Measurements from ENCODE around the gene SLC39A2. TPM values are rescaled to one million over a fixed set of nuclear protein-coding genes. Genes with fewer than 3 reads are reported as not detected.
A peak's percentile ranks its signal among the peaks of the same experiment; 100 is the strongest.

SLC39A2 gene
- total and polyA plus RNA-seq, 2 experiments from 2014 or later: not detected

DNA sequence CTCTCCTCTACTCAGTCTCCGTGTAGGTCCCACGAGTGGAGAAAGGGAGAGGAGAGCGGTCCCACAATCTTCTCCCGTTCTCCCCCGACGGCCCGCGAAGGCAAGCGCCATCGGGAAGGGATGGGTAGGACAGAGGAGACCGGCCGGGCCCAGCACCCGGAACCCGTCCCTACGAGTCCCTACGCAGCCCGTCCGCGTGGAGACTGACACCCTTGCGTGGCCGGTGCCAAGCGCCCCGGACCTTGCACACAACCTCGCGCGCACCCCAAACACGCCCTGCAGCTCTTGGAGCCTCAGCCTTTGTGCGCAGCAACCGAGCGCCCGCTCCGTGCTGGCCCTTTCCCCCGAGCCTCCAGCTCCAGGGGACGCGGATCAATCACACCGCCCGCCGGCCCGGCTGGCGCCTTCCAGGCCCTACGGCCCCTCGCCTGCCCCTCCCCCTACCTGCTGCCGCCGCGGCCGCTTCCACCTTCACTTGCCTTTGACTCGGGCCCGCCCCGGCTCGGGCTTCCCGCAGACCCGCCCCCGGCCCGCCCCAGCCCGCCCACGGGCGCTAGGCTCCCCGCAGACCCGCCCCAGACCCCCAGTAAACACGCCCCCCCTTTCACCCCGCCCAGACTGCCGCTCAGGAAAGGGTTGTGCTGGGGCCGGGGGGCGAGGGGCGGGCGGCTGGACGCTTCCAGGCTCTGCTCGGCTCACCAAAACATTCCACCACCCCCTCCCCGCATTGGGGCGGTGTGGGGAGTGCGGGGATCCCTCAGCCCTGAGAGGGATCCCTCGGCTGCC is 25.7 kb downstream of the SLC39A2 start, which contains the start of gene NDRG2:
NDRG2 (minus strand) TSS at position 477 of the 786 bp plus-strand sequence. CDS start 1,746 bp downstream, outside the sequence.
- no peaks in the 10 kb centered on the region; the same call in 2 of the 3 replicates for H3K9me3 Mint-ChIP-seq
- Histone ChIP-seq H3K9me2 (ENCODE audit: insufficient read depth) (no peaks in the 10 kb centered on the region), H2AFZ (peak within 1 kb of the TSS; percentile 95; the same call in 1 of the 2 replicates), H3K4me1 (ENCODE audit: insufficient read depth) (peaks cover 31% of the 10 kb centered on the region), H3F3A (replicated peaks; ENCODE audit: low read depth) (peaks cover 7% of the 10 kb centered on the region; the same call in 1 of the 2 replicates), H3K79me2 (replicated peaks; ENCODE audit: insufficient read depth) (no peaks in the 10 kb centered on the region; the same call in 1 of the 2 replicates), H4K20me1 (replicated peaks; ENCODE audit: insufficient read depth) (no peaks in the 10 kb centered on the region), H3K36me3 (ENCODE audit: insufficient read depth) (no peaks in the 10 kb centered on the region), H3K27ac (ENCODE audit: low read depth) (peak within 1 kb of the TSS; percentile 94), H3K27me3 (ENCODE audit: insufficient read depth) (peaks cover 30% of the 10 kb centered on the region), H3K4me2 (peak within 1 kb of the TSS; percentile 97), H3K4me3 (peak within 1 kb of the TSS; percentile 70)
- peak within 1 kb of the TSS; percentile 91 for H3K4me3 Mint-ChIP-seq
- peaks cover 16% of the 10 kb centered on the region for H3K36me3 Mint-ChIP-seq (ENCODE audit: low read depth)
- ATAC-seq (peak; percentile 79), DNase-seq (ENCODE audit: low spot score) (peak; percentile 95)
- peaks cover 39% of the 10 kb centered on the region for H3K4me1 Mint-ChIP-seq
- H3K27ac Mint-ChIP-seq: peak within 1 kb of the TSS; percentile 91
- H3K27me3 Mint-ChIP-seq (ENCODE audit: insufficient read depth, low read depth, poor library complexity): peaks cover 31% of the 10 kb centered on the region
- TF ChIP-seq EZH2phosphoT487 (IDR thresholded peaks at IDR 0.05; ENCODE audit: unreplicated experiment) (no peak), POLR2AphosphoS5 (IDR thresholded peaks at IDR 0.05; ENCODE audit: low read depth) (peak; percentile 45)

DNA sequence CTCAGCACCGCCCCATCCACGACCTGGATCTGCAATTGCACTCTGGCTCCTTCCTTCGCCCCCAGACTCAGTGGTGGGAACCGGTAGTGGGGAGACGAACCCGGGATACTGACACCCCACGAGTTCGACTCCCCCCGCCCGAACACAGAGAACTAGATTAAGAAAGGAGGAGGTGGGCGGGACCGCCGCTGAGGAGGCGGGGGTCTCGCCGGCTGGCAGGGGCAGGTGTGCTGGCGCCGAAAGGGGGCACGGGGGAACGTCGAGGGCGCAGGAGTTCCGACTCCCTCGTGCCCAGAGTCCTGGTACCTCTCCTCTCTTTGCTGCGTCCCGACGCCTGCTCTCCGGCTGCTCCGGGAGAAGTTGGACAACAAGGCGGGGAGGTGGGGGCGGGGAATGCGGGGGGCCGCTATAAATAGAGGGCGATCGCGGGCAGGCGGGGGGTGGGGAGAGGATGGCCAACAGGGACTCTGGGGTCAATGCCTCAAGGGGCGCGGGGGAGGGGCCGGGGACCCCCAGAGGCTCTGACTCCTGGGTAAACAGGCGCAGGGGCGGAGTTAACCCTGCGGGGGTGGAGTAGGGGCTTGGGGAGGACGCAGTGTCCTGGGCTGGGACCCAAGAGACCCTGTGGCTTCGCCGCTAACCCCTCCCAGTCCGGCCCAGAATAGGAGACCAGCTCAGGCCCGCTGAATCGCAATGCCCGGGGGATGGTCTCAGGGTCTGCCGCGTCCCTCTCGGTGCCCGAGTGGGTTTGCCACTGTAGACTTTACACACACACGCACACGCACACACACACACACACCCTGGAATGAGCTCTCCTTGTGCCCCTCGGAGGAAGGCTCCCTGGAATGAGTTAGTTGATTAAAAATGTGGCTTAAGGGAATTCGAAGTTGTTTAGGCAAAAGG is 26.5 kb downstream of the SLC39A2 start:
- Mint-ChIP-seq H3K27me3 (ENCODE audit: insufficient read depth, low read depth, poor library complexity) (peaks cover 28% of the 10 kb centered on the region), H3K27ac (peak overlapping the region; percentile 91), H3K9me3 (no peaks in the 10 kb centered on the region; the same call in 2 of the 3 replicates), H3K36me3 (ENCODE audit: low read depth) (peaks cover 15% of the 10 kb centered on the region), H3K4me1 (peaks cover 39% of the 10 kb centered on the region), H3K4me3 (peak overlapping the region; percentile 91)
- peak overlapping the region; percentile 94 for H3K27ac ChIP-seq (ENCODE audit: low read depth)
- ATAC-seq (peak; percentile 69), DNase-seq (ENCODE audit: low spot score) (peak; percentile 85)
- H3F3A ChIP-seq (replicated peaks; ENCODE audit: low read depth): peaks cover 7% of the 10 kb centered on the region; the same call in 1 of the 2 replicates
- H3K27me3 ChIP-seq (ENCODE audit: insufficient read depth): peaks cover 30% of the 10 kb centered on the region
- H3K79me2 ChIP-seq (replicated peaks; ENCODE audit: insufficient read depth): no peaks in the 10 kb centered on the region; the same call in 1 of the 2 replicates
- peak overlapping the region; percentile 97 for H3K4me2 ChIP-seq
- H3K4me3 ChIP-seq: peak overlapping the region; percentile 70
- TF ChIP-seq ZNF331 (CRISPR knock-in tag; IDR thresholded peaks at IDR 0.05; ENCODE audit: low read depth): no peak
- TF ChIP-seq STAT1 (IDR thresholded peaks at IDR 0.05; ENCODE audit: unreplicated experiment): no peak
- TF ChIP-seq, protein P1, sequence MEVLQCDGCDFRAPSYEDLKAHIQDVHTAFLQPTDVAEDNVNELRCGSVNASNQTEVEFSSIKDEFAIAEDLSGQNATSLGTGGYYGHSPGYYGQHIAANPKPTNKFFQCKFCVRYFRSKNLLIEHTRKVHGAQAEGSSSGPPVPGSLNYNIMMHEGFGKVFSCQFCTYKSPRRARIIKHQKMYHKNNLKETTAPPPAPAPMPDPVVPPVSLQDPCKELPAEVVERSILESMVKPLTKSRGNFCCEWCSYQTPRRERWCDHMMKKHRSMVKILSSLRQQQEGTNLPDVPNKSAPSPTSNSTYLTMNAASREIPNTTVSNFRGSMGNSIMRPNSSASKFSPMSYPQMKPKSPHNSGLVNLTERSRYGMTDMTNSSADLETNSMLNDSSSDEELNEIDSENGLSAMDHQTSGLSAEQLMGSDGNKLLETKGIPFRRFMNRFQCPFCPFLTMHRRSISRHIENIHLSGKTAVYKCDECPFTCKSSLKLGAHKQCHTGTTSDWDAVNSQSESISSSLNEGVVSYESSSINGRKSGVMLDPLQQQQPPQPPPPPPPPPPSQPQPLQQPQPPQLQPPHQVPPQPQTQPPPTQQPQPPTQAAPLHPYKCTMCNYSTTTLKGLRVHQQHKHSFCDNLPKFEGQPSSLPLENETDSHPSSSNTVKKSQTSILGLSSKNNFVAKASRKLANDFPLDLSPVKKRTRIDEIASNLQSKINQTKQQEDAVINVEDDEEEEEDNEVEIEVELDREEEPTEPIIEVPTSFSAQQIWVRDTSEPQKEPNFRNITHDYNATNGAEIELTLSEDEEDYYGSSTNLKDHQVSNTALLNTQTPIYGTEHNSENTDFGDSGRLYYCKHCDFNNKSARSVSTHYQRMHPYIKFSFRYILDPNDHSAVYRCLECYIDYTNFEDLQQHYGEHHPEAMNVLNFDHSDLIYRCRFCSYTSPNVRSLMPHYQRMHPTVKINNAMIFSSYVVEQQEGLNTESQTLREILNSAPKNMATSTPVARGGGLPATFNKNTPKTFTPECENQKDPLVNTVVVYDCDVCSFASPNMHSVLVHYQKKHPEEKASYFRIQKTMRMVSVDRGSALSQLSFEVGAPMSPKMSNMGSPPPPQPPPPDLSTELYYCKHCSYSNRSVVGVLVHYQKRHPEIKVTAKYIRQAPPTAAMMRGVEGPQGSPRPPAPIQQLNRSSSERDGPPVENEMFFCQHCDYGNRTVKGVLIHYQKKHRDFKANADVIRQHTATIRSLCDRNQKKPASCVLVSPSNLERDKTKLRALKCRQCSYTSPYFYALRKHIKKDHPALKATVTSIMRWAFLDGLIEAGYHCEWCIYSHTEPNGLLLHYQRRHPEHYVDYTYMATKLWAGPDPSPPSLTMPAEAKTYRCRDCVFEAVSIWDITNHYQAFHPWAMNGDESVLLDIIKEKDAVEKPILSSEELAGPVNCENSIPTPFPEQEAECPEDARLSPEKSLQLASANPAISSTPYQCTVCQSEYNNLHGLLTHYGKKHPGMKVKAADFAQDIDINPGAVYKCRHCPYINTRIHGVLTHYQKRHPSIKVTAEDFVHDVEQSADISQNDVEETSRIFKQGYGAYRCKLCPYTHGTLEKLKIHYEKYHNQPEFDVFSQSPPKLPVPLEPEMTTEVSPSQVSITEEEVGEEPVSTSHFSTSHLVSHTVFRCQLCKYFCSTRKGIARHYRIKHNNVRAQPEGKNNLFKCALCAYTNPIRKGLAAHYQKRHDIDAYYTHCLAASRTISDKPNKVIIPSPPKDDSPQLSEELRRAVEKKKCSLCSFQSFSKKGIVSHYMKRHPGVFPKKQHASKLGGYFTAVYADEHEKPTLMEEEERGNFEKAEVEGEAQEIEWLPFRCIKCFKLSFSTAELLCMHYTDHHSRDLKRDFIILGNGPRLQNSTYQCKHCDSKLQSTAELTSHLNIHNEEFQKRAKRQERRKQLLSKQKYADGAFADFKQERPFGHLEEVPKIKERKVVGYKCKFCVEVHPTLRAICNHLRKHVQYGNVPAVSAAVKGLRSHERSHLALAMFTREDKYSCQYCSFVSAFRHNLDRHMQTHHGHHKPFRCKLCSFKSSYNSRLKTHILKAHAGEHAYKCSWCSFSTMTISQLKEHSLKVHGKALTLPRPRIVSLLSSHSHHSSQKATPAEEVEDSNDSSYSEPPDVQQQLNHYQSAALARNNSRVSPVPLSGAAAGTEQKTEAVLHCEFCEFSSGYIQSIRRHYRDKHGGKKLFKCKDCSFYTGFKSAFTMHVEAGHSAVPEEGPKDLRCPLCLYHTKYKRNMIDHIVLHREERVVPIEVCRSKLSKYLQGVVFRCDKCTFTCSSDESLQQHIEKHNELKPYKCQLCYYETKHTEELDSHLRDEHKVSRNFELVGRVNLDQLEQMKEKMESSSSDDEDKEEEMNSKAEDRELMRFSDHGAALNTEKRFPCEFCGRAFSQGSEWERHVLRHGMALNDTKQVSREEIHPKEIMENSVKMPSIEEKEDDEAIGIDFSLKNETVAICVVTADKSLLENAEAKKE (CRISPR knock-in tag; IDR thresholded peaks at IDR 0.05): no peak
- no peak for TF ChIP-seq EZH2phosphoT487 (IDR thresholded peaks at IDR 0.05; ENCODE audit: unreplicated experiment)
- TF ChIP-seq, protein P2, sequence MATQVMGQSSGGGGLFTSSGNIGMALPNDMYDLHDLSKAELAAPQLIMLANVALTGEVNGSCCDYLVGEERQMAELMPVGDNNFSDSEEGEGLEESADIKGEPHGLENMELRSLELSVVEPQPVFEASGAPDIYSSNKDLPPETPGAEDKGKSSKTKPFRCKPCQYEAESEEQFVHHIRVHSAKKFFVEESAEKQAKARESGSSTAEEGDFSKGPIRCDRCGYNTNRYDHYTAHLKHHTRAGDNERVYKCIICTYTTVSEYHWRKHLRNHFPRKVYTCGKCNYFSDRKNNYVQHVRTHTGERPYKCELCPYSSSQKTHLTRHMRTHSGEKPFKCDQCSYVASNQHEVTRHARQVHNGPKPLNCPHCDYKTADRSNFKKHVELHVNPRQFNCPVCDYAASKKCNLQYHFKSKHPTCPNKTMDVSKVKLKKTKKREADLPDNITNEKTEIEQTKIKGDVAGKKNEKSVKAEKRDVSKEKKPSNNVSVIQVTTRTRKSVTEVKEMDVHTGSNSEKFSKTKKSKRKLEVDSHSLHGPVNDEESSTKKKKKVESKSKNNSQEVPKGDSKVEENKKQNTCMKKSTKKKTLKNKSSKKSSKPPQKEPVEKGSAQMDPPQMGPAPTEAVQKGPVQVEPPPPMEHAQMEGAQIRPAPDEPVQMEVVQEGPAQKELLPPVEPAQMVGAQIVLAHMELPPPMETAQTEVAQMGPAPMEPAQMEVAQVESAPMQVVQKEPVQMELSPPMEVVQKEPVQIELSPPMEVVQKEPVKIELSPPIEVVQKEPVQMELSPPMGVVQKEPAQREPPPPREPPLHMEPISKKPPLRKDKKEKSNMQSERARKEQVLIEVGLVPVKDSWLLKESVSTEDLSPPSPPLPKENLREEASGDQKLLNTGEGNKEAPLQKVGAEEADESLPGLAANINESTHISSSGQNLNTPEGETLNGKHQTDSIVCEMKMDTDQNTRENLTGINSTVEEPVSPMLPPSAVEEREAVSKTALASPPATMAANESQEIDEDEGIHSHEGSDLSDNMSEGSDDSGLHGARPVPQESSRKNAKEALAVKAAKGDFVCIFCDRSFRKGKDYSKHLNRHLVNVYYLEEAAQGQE (IDR thresholded peaks at IDR 0.05; ENCODE audit: unreplicated experiment): no peak
- no peak for TF ChIP-seq CREB1 (CRISPR knock-in tag; IDR thresholded peaks at IDR 0.05; ENCODE audit: low read depth)
- peak; percentile 41; the same call in 1 of the 2 replicates for TF ChIP-seq POLR2AphosphoS5 (IDR thresholded peaks at IDR 0.05; ENCODE audit: low read depth)
- H3K9me2 ChIP-seq (ENCODE audit: insufficient read depth): peaks cover 2% of the 10 kb centered on the region; the same call in 1 of the 2 replicates
- no peaks in the 10 kb centered on the region for H4K20me1 ChIP-seq (replicated peaks; ENCODE audit: insufficient read depth)
- H3K4me1 ChIP-seq (ENCODE audit: insufficient read depth): peaks cover 31% of the 10 kb centered on the region
- H3K36me3 ChIP-seq (ENCODE audit: insufficient read depth): no peaks in the 10 kb centered on the region
- peak overlapping the region; percentile 91; the same call in 1 of the 2 replicates for H2AFZ ChIP-seq
